ENCODE measurements around the gene LGMN.

LGMN gene

DNA sequence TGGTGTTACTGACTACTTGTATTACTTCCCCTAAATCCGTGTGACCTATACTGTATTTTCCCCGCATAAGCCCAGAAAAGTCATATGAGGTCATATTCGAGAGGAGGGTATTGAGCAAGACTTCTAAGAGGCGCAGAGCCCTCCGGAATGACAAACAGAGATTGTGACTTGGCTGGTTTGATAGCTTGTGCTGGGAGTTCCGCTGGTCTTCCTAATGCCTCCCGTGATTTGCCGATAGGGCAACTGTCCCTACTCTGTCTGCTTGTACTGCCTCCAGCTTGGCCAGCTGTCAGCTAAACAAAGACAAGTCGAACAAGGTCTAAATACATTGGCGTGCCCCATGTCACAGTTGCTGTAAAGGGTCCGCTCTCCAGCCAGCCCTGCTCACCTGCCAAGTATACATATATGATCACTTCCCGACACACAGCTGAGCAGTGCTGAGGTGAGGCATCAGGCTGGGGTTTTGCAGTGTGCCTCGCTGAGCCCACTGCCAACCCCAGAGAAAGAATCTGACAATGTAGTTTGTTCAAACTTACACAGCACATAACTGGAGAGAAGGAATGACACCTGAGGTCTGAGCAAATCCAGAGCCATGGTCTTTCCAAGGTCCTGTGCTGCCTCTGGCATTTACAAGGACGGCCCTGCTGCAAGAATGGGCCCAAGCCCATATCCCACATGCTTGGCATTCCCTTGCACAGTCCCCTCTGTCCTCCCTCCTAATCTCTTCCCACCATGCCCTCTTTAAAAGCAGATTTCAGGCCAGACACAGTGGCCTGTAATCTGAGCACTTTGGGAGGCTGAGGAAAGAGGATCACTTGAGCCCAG is 23.7 kb downstream of the LGMN start:
- DNase-seq = peak in 1 of 2 donors; percentile 57

DNA sequence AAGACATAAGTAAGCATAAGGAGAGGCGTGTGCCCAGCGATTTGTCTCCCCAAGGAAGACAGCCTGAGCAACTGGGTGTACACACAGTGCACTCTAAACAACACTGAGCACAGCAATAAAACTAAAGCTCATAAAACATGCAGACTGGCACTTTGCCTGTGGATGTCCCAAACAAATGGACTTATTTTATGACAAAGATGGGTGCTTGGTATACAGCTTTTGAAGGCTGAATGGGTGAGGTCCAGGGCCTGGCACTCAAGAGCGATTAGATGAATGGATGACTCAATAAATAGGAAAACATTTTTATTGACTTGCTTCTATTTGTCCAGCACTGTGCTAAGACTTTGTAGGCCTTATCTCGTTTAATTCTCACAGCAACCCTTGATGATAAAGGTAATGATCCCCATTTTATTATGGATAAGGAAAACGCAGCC is 28.5 kb downstream of the LGMN start:
- DNase-seq = no peak

DNA sequence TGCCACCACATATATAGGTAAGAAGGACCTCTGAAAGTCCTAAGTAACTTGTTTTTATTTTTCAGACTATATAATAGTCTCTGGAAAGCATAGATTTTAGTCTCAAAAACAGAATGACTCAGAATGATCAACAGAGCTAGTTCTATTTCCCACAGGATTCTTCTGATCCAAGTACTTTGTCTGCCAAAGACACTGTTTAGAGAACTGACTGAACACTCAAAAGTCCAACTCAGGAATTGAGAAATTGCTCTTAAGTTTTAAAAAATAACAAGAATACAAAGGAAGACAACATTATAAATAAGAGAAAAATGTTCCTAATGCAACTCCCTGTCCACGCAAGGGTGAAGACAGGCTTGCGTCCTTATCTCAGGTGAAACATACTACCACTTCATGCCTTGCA is 29.0 kb downstream of the LGMN start:
- no peak for DNase-seq

DNA sequence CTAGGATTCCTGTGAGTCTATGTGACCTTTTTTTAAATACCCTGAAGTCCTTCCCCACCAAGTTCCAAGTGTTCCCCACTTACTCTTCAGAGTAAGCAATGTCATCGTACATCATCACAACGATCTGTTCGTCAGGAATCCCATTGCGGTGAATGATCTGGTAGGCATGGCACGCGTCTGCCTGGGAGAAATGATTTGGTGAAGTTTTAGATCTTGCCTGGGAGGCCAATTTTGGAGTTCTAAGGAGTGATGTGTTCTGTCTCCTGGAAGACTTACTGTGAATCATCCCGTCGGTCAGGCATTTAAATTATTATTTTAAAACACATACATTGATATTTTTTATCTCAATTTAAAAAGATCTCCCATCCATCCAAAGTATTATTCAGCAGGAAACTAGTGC is 29.8 kb downstream of the LGMN start:
- DNase-seq = no peak

DNA sequence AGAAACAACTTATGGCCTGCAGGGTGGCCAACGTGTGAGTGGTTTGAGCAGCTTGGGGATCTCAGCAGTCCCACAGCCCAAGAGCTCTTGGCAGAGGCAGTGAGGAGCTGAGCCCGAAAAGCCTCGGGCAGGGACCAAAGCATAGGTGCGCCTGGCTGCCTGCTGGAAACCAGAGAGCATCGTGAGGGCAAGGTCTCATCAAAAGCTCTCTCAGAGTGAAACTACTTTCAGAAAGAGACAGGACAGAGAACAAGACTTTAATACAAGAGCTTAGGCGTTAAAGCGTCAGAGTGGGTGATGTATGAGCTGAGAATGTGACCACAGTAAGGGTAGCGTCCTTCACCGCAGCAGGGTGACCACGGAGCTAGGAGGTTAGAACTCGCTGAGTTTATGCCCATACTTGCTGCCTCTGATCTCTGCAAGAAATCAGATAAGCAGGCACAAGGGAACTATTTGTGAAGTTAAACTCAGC is 30.8 kb downstream of the LGMN start:
- no peak for DNase-seq

DNA sequence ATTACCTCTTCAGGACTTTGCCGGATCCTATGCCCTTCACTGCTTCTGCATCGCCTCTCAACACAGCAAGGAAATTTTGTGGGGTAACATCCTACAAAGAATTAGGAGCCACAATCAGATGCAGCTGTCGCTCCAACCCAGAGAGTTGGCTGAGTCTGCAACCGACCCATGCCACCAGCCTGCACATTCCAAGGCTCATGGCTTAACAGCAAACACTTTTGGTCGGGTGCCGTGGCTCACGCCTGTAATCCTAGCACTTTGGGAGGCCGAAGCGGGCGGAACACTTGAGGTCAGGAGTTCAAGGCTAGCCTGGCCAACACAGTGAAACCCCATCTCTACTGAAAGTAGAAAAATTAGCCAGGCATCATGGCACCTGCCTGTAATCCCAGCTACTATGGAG is 32.3 kb downstream of the LGMN start:
- DNase-seq = no peak

DNA sequence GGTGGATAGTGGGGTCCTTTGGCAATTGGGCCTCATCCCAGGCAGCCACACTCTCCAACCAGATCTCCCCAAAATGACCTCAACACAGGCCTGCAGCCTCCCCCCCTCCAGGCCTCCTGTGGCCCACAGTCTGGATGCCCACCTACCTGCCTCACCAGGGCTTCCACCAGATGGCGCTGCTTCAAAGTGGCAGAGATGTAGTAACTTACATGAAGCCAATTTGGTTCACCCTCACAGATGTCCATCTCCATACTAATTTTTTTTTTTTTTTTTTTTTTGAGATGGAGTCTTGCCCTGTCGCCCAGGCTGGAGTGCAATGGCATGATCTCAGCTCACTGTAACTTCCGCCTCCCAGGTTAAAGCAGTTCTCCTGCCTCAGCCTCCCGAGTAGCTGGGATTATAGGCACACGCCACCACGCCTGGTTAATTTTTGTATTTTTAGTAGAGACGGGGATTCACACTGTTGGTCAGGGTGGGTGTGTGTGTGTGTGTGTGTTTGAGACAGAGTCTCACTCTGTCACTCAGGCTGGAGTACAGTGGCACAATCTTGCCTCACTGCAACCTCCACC is 33.6 kb downstream of the LGMN start:
- DNase-seq = peak; percentile 71 to 78

DNA sequence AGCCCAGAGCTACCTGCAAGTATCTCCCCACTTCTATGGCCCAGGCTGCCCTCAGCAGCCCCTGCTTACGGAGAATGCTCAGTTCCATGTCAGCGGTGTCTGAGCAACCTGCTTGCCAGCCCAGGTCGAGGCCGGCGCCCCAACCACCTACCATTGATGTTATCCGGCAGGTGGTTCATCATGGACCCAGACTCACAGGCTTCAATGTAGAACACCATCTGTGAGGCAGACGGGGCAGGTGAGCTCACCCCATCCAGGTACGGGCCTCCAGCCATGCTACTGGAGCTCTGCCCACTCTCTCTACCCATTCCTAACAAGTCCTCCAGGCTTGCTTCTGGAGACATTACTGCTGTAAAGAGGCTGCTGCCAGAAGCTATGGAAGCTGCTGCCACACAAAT is 35.8 kb downstream of the LGMN start:
- no peak for DNase-seq

DNA sequence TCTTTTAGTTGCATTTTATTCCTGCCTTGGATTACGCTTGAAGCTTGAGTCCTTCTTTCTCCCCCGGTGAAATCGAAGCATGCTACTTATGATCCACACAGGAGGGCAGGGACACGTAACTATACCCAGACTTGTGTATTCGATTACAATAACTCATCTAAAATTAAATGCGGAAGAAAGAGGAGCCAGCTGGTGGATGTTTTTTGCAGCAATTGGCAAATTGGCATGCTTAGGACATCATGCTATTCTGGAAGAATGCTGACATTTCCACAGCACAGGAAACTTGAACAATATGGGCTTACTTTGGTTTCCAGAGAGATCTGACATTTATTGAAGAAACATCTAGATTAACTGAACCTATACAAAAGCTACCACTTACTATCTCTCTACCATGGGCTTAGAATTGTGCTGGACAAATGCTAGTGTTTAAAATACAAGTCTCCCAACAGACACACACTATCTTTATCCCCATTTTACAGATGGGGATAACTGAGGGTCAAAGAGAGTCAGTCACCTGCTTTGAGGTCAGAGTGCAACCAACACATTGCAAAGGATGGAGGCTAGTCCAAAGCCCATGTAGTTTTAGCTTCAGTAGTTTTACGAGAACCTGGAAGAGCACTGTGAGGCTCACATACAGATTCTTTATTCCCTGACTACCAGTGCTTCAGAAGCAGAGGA is 36.3 kb downstream of the LGMN start:
- DNase-seq = no peak

DNA sequence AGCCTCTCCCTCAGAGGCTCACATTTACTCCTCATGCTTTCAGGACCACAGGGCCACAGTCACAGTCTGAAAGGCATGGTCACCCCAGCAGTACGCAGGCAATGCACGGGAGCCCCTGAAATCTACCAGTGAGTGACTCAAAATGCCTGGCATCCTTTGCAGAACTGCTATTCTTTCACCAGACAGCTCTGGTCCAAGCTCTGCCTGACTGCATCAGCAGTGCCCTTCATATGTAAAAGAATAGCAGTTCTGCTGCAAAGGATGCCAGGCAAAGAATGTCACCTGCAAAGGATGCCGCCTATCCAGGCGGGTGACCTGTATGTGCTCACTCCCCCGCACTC is 38.5 kb downstream of the LGMN start:
- DNase-seq = no peak

DNA sequence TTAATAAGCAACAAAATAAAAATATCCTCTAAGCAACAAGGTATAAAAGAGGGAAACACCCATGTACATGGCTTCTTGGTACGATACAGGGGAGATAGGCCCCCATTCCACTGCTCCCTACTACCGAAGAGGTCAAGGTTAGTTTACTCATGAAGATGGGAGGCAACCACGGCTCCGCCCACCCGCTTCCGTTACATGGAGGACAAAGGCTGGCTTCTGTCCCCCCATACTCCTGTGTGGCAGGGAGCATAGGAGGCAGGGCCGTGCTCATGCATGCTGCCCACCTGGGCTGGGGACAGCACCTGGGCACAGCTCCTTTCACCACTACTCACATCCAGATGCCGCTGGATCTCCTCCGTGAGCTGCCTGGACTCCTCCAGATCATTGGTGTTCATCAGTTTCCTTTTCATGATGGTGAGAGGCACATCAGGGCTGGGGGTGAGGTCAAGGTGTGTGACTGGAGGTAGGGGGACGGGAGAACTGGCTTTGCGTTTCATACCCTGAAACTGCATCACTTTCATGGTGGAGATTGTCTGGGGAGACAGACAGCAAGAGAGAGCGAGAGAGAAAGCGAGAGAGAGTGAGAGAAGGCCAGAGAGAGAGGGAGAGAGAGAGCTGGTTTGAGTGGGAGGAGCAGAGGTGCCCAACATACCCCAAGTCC is 39.0 kb downstream of the LGMN start:
- DNase-seq = no peak

DNA sequence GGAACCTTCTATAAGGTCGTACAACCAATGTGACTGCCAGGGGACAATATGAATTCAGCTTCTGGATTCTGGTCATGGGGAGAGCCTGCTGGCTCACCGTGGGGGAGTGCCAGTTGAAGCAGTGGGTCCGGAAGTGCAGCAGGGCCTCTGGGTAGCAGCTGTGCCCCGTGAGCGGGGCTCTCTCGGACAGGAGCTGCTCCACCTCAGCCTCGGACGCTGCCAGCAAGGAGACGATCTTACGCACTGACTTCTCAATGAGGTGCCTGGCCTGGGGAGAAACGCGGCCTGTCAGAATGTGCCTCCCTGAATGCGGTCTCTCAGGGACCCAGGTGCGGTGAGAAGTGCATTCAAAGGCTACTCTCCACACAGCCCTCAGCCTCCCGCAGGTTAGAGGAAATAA is 42.0 kb downstream of the LGMN start:
- no peak for DNase-seq

DNA sequence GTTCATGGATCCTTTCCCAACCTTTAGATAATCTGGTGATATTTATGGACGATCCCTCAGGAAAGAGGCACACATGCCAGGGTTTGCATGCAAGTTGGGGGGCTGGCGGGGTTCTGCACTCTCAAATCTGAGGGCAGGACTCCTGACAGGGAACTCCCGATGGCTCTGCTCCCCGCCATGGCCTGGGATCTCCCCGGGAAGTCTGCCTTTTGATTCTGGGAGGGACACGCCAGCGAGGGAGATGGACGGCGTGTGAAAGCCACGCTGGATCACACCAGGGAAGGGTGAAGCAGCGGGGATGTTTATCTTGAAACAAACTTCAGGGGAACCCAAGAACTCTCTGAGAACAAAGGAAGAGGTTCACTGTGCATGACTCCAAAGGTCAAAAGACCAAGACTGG is 43.6 kb downstream of the LGMN start:
- DNase-seq = no peak

DNA sequence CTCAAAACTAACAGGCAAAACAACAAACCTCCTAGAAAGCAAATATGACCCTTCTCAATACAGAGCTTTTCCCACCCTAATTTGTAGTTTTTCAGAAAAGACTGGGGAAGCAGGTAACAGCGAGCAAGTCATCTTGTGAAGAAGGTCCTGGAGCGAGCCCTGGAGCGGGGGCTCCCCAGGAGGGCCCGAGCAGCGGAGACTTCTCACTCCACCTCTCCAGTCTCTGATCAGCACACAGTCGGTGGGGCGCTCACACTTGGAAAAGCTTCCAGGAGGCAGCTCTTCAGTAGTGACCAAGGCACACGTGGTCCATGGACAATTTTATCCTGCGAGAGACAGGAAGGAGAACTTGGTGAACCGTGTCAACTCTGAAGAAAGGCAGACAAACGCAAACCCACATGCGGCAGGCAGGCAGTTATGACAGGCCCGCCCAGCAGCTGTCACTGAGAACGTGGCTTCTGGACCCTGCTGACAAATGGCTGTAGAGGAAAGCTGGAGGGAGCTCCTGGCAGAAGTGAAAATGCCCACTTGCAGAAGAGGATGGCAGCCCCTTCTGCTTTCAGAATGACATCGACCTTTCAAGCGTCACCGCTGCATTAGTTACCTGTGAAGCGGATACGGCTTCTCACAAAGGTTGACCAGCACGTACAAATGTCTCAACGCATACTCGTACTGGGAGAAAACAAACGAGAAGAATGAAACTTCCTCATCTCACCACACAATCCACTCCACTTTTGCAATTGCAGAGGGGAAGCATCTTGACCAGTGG is 44.2 kb downstream of the LGMN start:
- peak in 1 of 2 donors; percentile 77 for DNase-seq

DNA sequence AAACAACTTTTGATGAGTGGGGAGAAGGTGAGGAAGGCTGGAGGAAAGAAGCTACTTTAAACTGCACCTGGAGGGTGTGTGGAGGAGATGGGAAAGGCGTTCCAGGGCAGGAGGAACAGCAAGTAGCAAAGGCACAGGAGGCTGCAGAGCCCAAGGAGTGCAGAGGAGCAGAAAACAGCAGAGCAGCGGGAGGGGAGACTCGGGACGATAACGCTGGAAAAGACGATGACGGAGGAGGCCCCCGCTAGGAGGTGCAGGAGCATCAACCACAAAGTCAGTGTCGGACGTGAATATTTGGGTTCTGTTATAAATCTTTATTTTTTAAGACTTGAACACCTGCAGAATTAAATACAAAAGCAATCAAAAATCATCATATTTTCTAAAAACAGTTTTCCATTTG is 44.9 kb downstream of the LGMN start:
- DNase-seq = no peak

DNA sequence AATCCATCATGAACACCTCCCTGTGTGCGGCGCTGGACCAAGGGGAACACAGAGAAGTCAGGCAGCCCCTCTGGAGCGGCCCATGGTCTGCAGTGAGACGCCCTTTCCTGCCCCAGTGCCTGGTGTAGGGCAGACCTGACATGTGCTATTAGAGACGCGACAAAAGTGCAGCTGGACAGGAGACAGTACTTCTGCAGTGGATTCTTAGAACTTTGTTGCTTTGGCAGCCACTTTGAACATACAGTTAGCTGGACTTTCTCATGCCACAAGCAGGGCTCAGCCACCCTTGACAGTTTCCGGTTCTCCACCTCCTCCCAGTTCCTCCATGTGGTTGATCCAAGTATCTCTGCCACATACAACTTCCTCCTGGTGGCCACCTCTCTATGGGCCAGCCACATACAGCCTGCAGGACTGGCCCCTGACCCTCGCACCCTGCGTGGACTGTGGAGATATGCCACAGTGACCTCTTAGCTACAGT is 45.9 kb downstream of the LGMN start:
- no peak for DNase-seq

DNA sequence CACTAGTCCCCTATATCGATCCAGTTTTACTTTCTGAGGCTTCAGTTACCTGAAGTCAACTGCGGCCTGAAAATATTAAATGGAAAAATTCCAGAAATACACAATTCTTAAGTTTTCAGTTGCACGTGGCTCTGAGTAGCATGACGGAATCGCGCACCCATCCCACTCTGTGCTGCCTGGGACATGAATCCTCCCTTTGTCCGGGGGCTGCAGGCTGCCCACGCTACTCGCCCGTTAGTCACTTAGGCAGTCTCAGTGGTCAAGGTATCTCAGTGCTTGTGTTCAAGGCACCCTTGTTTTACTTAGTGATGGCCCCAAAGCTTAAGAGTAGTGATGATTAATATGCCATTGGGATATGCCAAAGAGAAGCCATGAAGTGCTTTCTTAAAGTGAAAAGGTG is 46.6 kb downstream of the LGMN start:
- DNase-seq = no peak

DNA sequence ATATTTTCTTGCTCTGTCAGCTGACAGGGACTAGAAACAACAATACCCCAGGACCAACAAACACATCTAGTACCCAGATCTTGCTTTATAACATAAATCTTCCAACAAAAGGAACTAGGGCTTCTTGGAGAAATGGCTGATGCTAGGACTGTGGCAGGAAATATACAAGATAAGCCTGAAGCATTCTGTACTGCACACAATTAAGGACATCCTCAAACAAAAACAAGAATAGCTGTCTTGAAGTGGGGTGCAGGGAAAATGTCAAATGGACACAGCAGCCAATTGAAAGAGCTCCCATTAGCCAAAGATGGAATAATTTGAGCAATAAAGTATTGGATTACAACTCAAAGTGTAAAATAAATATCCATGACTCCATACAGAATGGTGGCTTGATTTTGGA is 50.0 kb downstream of the LGMN start:
- no peak for DNase-seq

DNA sequence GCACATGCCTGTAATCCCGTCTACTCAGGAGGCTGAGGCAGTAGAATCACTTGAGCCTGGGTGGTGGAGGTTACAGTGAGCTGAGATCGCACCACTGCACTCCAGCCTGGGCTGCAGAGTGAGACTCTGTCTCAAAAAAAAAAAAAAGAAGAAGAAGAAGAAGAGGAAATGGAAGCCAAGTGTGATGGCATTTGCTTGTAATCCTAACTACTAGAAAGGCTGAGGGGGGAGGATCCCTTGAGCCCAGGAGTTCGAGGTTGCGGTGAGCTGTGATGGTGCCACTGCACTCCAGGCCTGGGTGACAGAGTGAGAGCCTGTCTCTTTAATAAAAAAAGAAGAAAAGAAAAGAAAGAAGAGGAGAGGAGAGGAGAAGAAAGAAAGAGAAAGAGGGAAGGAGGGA is 52.1 kb downstream of the LGMN start:
- DNase-seq = no peak

DNA sequence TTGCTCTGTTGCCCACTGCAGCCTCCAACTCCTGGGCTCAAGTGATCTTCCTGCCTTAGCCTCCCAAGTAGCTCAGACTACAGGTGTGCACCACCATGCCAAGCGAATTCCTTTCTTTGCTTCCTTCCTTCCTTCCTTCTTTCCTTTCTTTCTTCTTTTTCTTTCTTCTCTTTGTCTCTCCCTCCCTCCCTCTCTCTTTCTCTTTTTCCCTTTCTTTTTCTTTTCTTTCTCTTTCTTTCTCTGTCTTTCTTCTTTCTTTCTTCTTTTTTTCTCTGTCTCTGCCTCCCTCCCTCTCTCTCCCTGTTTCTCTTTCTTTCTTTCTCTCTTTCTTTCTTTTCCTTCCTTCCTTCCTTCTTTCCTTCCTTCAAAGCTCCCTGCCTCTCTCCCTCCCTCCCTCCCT is 52.9 kb downstream of the LGMN start:
- DNase-seq = no peak

DNA sequence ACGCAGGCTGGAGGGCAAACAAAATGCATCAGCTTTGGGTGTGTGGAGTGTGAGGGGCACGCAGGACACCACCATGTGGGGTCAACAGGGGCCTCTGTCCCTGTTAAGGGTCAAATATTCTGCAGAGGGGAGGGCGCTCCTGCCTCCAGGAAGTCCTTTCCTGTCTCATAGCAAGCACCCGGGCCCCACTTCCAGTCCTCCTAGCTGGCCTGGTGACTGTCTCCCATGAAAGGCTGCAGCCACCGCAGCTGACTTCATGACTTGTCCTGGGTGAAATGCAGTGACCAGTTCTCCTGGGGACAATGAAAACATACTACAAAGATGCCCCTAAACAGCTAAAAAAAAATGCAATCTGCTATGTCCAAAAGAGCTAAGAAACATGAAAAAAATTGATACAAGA is 53.6 kb downstream of the LGMN start:
- DNase-seq = no peak

DNA sequence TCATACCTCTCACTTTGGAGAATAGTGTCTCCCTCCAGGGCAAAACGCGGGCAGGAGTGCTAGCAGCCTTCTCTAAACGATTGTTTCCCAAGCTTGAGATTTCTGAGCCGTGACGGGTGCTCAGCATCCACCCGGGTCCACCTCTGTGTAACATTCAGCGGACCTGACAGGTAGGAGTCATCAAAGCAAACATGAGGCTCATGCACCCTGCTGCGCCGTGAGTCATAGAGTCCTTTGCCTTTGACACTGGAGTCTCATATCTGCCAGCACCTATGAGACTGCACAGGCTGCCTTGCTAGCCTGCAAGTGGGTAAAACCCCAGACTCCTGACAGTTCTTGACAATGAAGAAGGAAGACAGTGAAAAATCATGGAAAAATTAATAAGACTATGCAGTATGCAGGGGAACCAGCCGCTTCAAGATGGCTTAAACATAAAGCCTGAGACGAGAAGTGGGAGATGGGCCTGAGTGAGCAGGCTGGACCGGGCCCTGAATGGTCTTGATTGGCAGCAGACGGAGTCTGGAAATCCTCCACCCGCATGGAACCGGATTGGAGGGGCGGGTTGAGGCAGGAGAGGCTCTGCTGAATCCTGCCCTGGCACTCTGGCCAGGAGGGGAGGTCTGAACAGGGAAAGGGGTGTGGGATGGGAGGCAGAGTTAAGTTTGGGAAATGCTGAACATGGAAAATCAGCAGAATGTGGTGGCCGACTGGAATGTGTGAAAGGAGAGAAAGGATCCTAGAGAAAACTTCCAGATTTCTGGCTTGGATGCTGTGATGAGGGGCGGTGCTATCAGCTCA is 54.2 kb downstream of the LGMN start:
- DNase-seq = no peak

All from CD4-positive, alpha-beta T cell treated with Interleukin-1 beta for 1 hour (primary cell).